ENCODE data around the gene HMOX1.

Gene HMOX1

GRCh38 chr22:35341090-35341874 lies 39.6 kb upstream of the HMOX1 start:
- no peak for TF ChIP-seq CTCF (IDR thresholded peaks at IDR 0.05)

DNA sequence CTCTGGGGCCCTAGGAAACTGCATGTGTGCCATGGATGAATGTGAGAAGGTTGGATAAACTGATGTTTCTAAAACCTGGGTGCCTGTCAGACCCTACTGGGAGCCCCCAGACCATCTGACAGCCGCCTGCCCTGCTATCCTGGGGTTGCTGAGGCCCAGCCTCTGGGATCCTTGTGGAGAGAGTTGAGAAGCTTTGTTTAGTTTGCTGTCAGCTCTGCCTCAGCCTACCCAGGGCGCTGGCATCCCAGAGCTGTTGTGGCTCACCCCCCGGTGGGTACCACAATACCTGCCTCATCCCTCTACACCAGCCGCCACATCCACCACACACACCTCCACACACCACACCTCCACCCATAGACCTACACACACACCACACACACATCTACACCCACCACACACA lies 38.5 kb upstream of the HMOX1 start:
- TF ChIP-seq CTCF (IDR thresholded peaks at IDR 0.05), result no peak

GRCh38 chr22:35343664-35344550 lies 37.0 kb upstream of the HMOX1 start:
- no peak for TF ChIP-seq CTCF (IDR thresholded peaks at IDR 0.05)

DNA sequence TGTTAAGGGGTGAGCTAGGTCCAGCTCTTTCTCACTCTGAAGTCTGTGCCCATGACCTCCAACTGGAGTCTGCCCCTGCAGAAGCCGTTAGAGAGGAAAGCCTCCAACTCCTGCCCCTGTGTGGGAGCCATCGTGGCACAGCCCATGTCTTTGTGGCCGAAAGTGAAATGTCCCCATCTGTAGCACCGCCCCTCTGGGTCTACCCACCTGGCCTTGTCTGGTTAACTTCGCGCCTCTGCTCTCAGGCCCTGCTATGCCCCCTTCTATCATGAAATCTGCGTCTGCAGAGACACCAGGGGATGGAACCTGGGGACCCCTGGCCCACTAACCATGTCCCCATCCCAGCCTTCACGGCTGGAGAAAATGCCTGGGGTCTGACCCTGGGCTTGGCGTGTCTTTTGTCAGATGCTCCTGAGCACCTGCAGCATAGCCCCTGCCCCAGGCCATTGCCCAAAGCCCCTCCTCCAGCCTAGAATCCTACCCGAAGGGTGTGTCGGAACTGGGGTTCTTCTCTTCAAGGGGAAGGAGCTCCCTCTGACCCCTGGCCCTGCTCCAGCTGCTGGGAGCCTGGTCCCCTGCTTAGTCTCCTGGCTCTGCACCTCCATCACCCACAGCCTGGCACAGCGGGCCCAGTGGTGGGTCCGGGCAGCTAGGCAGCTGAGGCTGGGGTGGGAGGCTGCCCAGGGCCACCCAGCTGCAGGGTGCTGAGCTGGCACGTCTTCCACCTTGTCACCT lies 35.8 kb upstream of the HMOX1 start:
- TF ChIP-seq CTCF (IDR thresholded peaks at IDR 0.05), result no peak

GRCh38 chr22:35345808-35346505 lies 34.9 kb upstream of the HMOX1 start:
- no peak for TF ChIP-seq CTCF (IDR thresholded peaks at IDR 0.05)

GRCh38 chr22:35346596-35347220 lies 34.2 kb upstream of the HMOX1 start:
- no peak for TF ChIP-seq CTCF (IDR thresholded peaks at IDR 0.05)
